IMR-90 (cell line): ENCODE results near the gene CREG2.

Source experiments
- MAFK ChIP-seq: IDR thresholded peaks from 2 replicates; pipeline ENCODE4 v1.6.1; 2012; ENCODE audit warnings: low read depth, low read length, improper control_type of control experiment
- POLR2A ChIP-seq: IDR thresholded peaks from 2 replicates; pipeline ENCODE4 v1.6.1; 2012; ENCODE audit warnings: mild to moderate bottlenecking, low read depth, low read length
- RFX5 ChIP-seq: IDR thresholded peaks from 2 replicates; pipeline ENCODE4 v1.8.0; 2012; ENCODE audit warnings: low read depth, mild to moderate bottlenecking, low read length, moderate library complexity
- TF ChIP-seq, protein P1 (sequence below): conservative IDR thresholded peaks from 2 replicates; pipeline ENCODE4 v1.5.1; 2012; ENCODE audit warnings: mild to moderate bottlenecking, low read depth, low read length, improper control_type of control experiment

DNA sequence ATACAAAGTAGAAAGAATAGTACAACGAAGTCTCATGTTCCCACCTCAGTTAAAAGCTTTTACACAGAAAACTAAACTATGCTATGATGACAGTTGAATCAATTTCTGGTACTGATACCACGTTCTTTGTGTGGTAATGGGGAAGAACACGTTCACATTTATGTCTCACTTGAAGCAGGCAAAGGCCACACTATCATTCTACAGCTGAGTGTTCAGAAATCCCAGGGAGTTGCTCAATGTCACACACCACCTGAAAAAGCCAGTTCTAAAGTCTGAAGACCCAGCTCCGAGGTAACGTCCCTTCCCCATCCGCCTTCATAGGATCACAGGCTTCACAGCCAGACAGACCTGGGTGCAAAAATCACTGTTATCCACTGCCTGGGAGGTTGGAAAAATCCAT lies 87.7 kb downstream of the CREG2 start:
- TF ChIP-seq POLR2A (no peak), RFX5 (no peak), MAFK (no peak)
- TF ChIP-seq, protein P1, sequence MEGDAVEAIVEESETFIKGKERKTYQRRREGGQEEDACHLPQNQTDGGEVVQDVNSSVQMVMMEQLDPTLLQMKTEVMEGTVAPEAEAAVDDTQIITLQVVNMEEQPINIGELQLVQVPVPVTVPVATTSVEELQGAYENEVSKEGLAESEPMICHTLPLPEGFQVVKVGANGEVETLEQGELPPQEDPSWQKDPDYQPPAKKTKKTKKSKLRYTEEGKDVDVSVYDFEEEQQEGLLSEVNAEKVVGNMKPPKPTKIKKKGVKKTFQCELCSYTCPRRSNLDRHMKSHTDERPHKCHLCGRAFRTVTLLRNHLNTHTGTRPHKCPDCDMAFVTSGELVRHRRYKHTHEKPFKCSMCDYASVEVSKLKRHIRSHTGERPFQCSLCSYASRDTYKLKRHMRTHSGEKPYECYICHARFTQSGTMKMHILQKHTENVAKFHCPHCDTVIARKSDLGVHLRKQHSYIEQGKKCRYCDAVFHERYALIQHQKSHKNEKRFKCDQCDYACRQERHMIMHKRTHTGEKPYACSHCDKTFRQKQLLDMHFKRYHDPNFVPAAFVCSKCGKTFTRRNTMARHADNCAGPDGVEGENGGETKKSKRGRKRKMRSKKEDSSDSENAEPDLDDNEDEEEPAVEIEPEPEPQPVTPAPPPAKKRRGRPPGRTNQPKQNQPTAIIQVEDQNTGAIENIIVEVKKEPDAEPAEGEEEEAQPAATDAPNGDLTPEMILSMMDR = no peak
